ENCODE measurements around the gene OR7G3.

OR7G3 gene

GRCh38 chr19:9149997-9150396 lies 23.2 kb upstream of the OR7G3 start:
- H3K4me3 ChIP-seq (ENCODE audit: low read length in 2 of 2), result no peak overlapping the region
- H3K36me3 ChIP-seq (ENCODE audit: control insufficient read depth in 2 of 2, insufficient read depth in 2 of 2, low read length in 2 of 2), result peaks cover 0 to 2% of the 10 kb centered on the region in 2 donors
- peaks cover 0 to 6% of the 10 kb centered on the region in 2 donors for H3K9me3 ChIP-seq (ENCODE audit: control insufficient read depth in 2 of 2, low read length in 2 of 2)
- H3K27me3 ChIP-seq (ENCODE audit: control insufficient read depth in 1 of 2, insufficient read depth in 2 of 2, low read length in 2 of 2), result no peaks in the 10 kb centered on the region
- H3K4me1 ChIP-seq (ENCODE audit: control insufficient read depth, insufficient read depth, low read length), result no peaks in the 10 kb centered on the region
- no peak overlapping the region for H3K27ac ChIP-seq (ENCODE audit: low read length)
- no peak overlapping the region for H3K9ac ChIP-seq (ENCODE audit: low read length in 2 of 2)

GRCh38 chr19:9148697-9149096 lies 21.9 kb upstream of the OR7G3 start:
- Histone ChIP-seq H3K36me3 (ENCODE audit: control insufficient read depth in 2 of 2, insufficient read depth in 2 of 2, low read length in 2 of 2) (peaks cover 0 to 2% of the 10 kb centered on the region in 2 donors), H3K4me3 (ENCODE audit: low read length in 2 of 2) (no peak overlapping the region), H3K9ac (ENCODE audit: low read length in 2 of 2) (no peak overlapping the region), H3K27me3 (ENCODE audit: control insufficient read depth in 1 of 2, insufficient read depth in 2 of 2, low read length in 2 of 2) (no peaks in the 10 kb centered on the region), H3K9me3 (ENCODE audit: control insufficient read depth in 2 of 2, low read length in 2 of 2) (peaks cover 0 to 10% of the 10 kb centered on the region in 2 donors), H3K27ac (ENCODE audit: low read length) (no peak overlapping the region), H3K4me1 (ENCODE audit: control insufficient read depth, insufficient read depth, low read length) (no peaks in the 10 kb centered on the region)

- Histone ChIP-seq H3K4me3 (ENCODE audit: low read length in 2 of 2) (no peak overlapping the region), H3K4me1 (ENCODE audit: control insufficient read depth, insufficient read depth, low read length) (no peaks in the 10 kb centered on the region), H3K36me3 (ENCODE audit: control insufficient read depth in 2 of 2, insufficient read depth in 2 of 2, low read length in 2 of 2) (no peaks in the 10 kb centered on the region), H3K9ac (ENCODE audit: low read length in 2 of 2) (no peak overlapping the region), H3K9me3 (ENCODE audit: control insufficient read depth in 2 of 2, low read length in 2 of 2) (peaks cover 0 to 10% of the 10 kb centered on the region in 2 donors), H3K27me3 (ENCODE audit: control insufficient read depth in 1 of 2, insufficient read depth in 2 of 2, low read length in 2 of 2) (no peaks in the 10 kb centered on the region), H3K27ac (ENCODE audit: low read length) (no peak overlapping the region)
These were observed 20.1 kb upstream of the OR7G3 start for GRCh38 chr19:9146882-9147281.

- H3K36me3 ChIP-seq (ENCODE audit: control insufficient read depth in 2 of 2, insufficient read depth in 2 of 2, low read length in 2 of 2), result no peaks in the 10 kb centered on the region
- H3K9me3 ChIP-seq (ENCODE audit: control insufficient read depth in 2 of 2, low read length in 2 of 2), result peaks cover 0 to 7% of the 10 kb centered on the region in 2 donors
- no peak overlapping the region for H3K9ac ChIP-seq (ENCODE audit: low read length in 2 of 2)
- H3K27ac ChIP-seq (ENCODE audit: low read length), result no peak overlapping the region
- peaks cover 5% of the 10 kb centered on the region for H3K4me1 ChIP-seq (ENCODE audit: control insufficient read depth, insufficient read depth, low read length)
- H3K27me3 ChIP-seq (ENCODE audit: control insufficient read depth in 1 of 2, insufficient read depth in 2 of 2, low read length in 2 of 2), result no peaks in the 10 kb centered on the region
- no peak overlapping the region for H3K4me3 ChIP-seq (ENCODE audit: low read length in 2 of 2)
These were observed 18.2 kb upstream of the OR7G3 start for GRCh38 chr19:9144920-9145319.

DNA sequence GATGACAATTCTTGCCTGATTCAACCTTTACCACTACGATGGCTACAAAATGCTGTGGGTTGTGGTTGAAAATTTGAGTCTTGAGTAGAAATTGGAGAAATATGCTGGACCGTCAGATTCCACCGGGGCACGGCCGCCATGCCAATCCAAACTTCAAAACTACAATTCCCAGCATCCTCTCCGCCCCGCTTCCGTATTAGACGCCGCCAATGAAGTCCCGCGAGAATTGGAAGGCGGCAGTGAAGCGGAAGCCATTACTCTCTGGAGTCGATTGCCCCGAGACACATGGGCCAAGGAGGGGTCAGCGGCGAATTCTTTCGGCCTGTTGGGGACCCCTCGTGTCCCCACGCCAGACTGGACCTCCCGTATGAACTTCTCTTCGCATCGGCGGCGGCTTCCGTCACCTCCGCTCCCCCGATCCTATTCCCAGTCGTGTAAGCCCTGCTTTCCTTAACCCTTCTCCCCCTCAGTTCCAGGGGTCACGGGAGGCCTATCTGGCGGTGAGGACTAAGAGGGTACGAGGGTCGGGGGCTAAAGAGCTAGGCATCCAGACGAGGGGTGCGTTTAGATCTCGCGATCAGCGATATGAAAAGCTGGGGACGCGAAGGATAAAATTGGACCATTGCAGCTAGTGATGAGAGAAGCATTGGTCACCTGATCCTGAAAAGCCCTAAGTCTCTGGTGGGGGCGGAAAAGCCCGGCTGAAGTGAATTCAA lies 13.6 kb upstream of the OR7G3 start, which contains the start of gene ZNF317:
Gene ZNF317 (plus strand): TSS at position 239 of the 716 bp plus-strand sequence. CDS start 15,620 bp downstream, outside the sequence.
- H3K36me3 ChIP-seq (ENCODE audit: control insufficient read depth in 2 of 2, insufficient read depth in 2 of 2, low read length in 2 of 2), result no peaks in the 10 kb centered on the region
- H3K4me1 ChIP-seq (ENCODE audit: control insufficient read depth, insufficient read depth, low read length), result peaks cover 9% of the 10 kb centered on the region
- H3K4me3 ChIP-seq (ENCODE audit: low read length in 2 of 2), result peak within 1 kb of the TSS; percentile 97 to 99
- no peaks in the 10 kb centered on the region for H3K27me3 ChIP-seq (ENCODE audit: control insufficient read depth in 1 of 2, insufficient read depth in 2 of 2, low read length in 2 of 2)
- H3K27ac ChIP-seq (ENCODE audit: low read length), result peak within 1 kb of the TSS; percentile 86
- H3K9me3 ChIP-seq (ENCODE audit: control insufficient read depth in 2 of 2, low read length in 2 of 2), result peaks cover 0 to 7% of the 10 kb centered on the region in 2 donors
- H3K9ac ChIP-seq (ENCODE audit: low read length in 2 of 2), result peak within 1 kb of the TSS; percentile 97 to 98

DNA sequence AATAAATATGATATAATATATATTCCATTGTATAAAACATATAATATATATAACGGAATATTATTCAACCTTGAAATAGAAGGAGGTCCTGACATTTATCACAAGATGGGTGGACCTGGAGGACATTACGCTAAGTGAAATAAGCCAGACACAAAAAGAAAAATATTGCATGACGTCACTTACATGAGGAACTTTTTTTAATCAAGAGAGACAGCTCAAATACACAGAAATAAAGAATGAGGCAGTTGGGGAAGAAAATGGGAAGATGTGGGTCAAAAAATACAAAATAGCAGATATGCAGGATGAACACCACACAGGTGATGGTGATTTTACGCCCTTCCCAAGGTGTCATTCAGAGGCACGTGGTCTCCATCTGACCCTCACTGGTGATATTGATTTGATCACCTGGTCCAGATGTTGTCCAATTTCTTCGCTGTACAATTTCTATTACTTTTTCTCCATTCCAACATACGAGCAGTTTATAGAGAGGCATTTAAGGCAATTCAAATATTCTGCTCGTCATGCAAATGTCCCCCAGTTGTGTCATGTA lies 12.9 kb upstream of the OR7G3 start:
- H3K4me1 ChIP-seq (ENCODE audit: control insufficient read depth, insufficient read depth, low read length), result peaks cover 9% of the 10 kb centered on the region
- no peak overlapping the region for H3K27ac ChIP-seq (ENCODE audit: low read length)
- peak overlapping the region; percentile 97 to 99 for H3K4me3 ChIP-seq (ENCODE audit: low read length in 2 of 2)
- peak overlapping the region; percentile 97 to 98 for H3K9ac ChIP-seq (ENCODE audit: low read length in 2 of 2)
- no peaks in the 10 kb centered on the region for H3K36me3 ChIP-seq (ENCODE audit: control insufficient read depth in 2 of 2, insufficient read depth in 2 of 2, low read length in 2 of 2)
- no peaks in the 10 kb centered on the region for H3K27me3 ChIP-seq (ENCODE audit: control insufficient read depth in 1 of 2, insufficient read depth in 2 of 2, low read length in 2 of 2)
- peaks cover 0 to under 1% of the 10 kb centered on the region in 2 donors for H3K9me3 ChIP-seq (ENCODE audit: control insufficient read depth in 2 of 2, low read length in 2 of 2)

- Histone ChIP-seq H3K9ac (ENCODE audit: low read length in 2 of 2) (no peak overlapping the region), H3K27ac (ENCODE audit: low read length) (no peak overlapping the region), H3K4me1 (ENCODE audit: control insufficient read depth, insufficient read depth, low read length) (no peaks in the 10 kb centered on the region), H3K9me3 (ENCODE audit: control insufficient read depth in 2 of 2, low read length in 2 of 2) (no peaks in the 10 kb centered on the region), H3K4me3 (ENCODE audit: low read length in 2 of 2) (no peak overlapping the region), H3K36me3 (ENCODE audit: control insufficient read depth in 2 of 2, insufficient read depth in 2 of 2, low read length in 2 of 2) (no peaks in the 10 kb centered on the region), H3K27me3 (ENCODE audit: control insufficient read depth in 1 of 2, insufficient read depth in 2 of 2, low read length in 2 of 2) (peaks cover 2 to 4% of the 10 kb centered on the region in 2 donors)
These were observed 5.7 kb upstream of the OR7G3 start for GRCh38 chr19:9132422-9132821.

DNA sequence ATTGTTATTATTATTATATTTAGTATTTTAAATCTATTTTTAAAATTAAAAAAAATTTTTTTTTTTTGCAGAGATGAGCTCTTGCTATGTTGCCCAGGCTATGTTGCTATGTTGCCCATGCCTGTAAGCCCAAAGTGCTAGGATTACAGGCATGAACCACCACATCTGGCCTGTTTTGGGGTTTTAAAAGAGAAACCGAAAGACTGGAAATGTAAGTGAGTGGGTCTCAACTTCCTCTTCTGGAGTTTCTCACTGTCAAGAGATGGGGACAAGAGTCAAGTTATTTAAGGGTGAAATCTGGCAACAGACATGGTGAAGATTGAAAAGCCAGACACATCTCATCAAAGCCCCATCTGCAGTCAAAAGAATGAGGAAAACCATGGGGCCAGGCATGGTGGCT lies 4.2 kb upstream of the OR7G3 start:
- no peak overlapping the region for H3K27ac ChIP-seq (ENCODE audit: low read length)
- H3K27me3 ChIP-seq (ENCODE audit: control insufficient read depth in 1 of 2, insufficient read depth in 2 of 2, low read length in 2 of 2), result peaks cover 2 to 9% of the 10 kb centered on the region in 2 donors
- H3K9me3 ChIP-seq (ENCODE audit: control insufficient read depth in 2 of 2, low read length in 2 of 2), result no peaks in the 10 kb centered on the region
- no peaks in the 10 kb centered on the region for H3K4me1 ChIP-seq (ENCODE audit: control insufficient read depth, insufficient read depth, low read length)
- no peak overlapping the region for H3K4me3 ChIP-seq (ENCODE audit: low read length in 2 of 2)
- no peaks in the 10 kb centered on the region for H3K36me3 ChIP-seq (ENCODE audit: control insufficient read depth in 2 of 2, insufficient read depth in 2 of 2, low read length in 2 of 2)
- no peak overlapping the region for H3K9ac ChIP-seq (ENCODE audit: low read length in 2 of 2)

DNA sequence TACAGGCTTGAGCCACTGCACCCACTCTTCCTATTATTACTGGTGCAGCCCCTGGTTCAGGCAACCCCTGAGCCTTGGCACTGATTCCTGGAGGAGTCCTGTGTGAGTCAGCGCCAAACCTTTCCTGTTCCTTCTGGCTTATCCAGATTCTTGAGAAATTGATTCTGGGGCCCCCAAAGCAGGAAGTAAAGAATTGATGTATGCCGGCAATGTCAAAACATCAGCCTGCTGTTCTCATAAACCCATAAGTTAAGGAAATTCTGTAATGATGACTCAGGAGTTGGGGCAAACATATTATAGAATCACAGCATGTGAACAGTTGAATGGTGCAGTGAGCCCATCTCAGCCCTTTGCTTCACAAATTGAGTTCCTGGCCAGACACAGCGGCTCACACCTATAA lies 1.4 kb upstream of the OR7G3 start:
- Histone ChIP-seq H3K27ac (ENCODE audit: low read length) (no peak overlapping the region), H3K4me1 (ENCODE audit: control insufficient read depth, insufficient read depth, low read length) (no peaks in the 10 kb centered on the region), H3K36me3 (ENCODE audit: control insufficient read depth in 2 of 2, insufficient read depth in 2 of 2, low read length in 2 of 2) (no peaks in the 10 kb centered on the region), H3K9me3 (ENCODE audit: control insufficient read depth in 2 of 2, low read length in 2 of 2) (no peaks in the 10 kb centered on the region), H3K4me3 (ENCODE audit: low read length in 2 of 2) (no peak overlapping the region), H3K9ac (ENCODE audit: low read length in 2 of 2) (no peak overlapping the region), H3K27me3 (ENCODE audit: control insufficient read depth in 1 of 2, insufficient read depth in 2 of 2, low read length in 2 of 2) (peaks cover 2 to 9% of the 10 kb centered on the region in 2 donors)

GRCh38 chr19:9116547-9116946 lies 10.2 kb downstream of the OR7G3 start:
- peaks cover 0 to 3% of the 10 kb centered on the region in 2 donors for H3K27me3 ChIP-seq (ENCODE audit: control insufficient read depth in 1 of 2, insufficient read depth in 2 of 2, low read length in 2 of 2)
- H3K4me1 ChIP-seq (ENCODE audit: control insufficient read depth, insufficient read depth, low read length), result no peaks in the 10 kb centered on the region
- H3K27ac ChIP-seq (ENCODE audit: low read length), result no peak overlapping the region
- no peak overlapping the region for H3K9ac ChIP-seq (ENCODE audit: low read length in 2 of 2)
- no peaks in the 10 kb centered on the region for H3K9me3 ChIP-seq (ENCODE audit: control insufficient read depth in 2 of 2, low read length in 2 of 2)
- H3K4me3 ChIP-seq (ENCODE audit: low read length in 2 of 2), result no peak overlapping the region
- no peaks in the 10 kb centered on the region for H3K36me3 ChIP-seq (ENCODE audit: control insufficient read depth in 2 of 2, insufficient read depth in 2 of 2, low read length in 2 of 2)

DNA sequence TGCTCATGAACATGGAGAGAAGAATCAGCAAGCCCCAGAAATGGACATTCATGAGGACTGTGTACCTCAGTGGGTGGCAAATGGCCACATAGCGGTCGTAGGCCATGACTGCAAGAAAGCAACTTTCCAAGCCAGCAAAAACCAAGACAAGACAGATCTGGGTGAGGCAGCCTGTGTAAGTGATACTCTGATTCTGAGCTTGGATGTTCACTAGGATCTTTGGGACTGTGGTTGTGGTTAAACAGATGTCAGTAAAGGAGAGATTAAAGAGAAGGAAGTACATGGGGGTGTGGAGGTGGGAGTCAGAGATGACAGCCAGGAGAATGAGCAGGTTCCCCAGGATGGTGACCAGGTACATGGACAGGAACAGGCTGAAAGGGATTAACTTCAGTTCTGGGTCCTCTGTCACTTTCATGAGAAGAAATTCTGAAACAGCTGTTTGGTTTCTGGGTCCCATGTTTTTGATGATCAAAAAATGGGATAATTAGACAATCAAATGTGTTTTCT lies 11.4 kb downstream of the OR7G3 start, which contains the start of gene OR7G1:
Gene OR7G1 (minus strand): TSS at position 457 of the 507 bp plus-strand sequence. CDS start 0 bp downstream, at position 457.
- Histone ChIP-seq H3K4me1 (ENCODE audit: control insufficient read depth, insufficient read depth, low read length) (no peaks in the 10 kb centered on the region), H3K9ac (ENCODE audit: low read length in 2 of 2) (no peak within 1 kb of the TSS), H3K9me3 (ENCODE audit: control insufficient read depth in 2 of 2, low read length in 2 of 2) (no peaks in the 10 kb centered on the region), H3K27me3 (ENCODE audit: control insufficient read depth in 1 of 2, insufficient read depth in 2 of 2, low read length in 2 of 2) (peaks cover 0 to 3% of the 10 kb centered on the region in 2 donors), H3K4me3 (ENCODE audit: low read length in 2 of 2) (no peak within 1 kb of the TSS), H3K27ac (ENCODE audit: low read length) (no peak within 1 kb of the TSS), H3K36me3 (ENCODE audit: control insufficient read depth in 2 of 2, insufficient read depth in 2 of 2, low read length in 2 of 2) (no peaks in the 10 kb centered on the region)
